ENCODE measurements around the gene SLC25A21. TPM values are rescaled to one million over a fixed set of nuclear protein-coding genes. Genes with fewer than 3 reads are reported as not detected.

Gene SLC25A21
- total and polyA plus RNA-seq, 10 donors: 0.06 to 1.1 (median 0.22) TPM; not detected in 2

DNA sequence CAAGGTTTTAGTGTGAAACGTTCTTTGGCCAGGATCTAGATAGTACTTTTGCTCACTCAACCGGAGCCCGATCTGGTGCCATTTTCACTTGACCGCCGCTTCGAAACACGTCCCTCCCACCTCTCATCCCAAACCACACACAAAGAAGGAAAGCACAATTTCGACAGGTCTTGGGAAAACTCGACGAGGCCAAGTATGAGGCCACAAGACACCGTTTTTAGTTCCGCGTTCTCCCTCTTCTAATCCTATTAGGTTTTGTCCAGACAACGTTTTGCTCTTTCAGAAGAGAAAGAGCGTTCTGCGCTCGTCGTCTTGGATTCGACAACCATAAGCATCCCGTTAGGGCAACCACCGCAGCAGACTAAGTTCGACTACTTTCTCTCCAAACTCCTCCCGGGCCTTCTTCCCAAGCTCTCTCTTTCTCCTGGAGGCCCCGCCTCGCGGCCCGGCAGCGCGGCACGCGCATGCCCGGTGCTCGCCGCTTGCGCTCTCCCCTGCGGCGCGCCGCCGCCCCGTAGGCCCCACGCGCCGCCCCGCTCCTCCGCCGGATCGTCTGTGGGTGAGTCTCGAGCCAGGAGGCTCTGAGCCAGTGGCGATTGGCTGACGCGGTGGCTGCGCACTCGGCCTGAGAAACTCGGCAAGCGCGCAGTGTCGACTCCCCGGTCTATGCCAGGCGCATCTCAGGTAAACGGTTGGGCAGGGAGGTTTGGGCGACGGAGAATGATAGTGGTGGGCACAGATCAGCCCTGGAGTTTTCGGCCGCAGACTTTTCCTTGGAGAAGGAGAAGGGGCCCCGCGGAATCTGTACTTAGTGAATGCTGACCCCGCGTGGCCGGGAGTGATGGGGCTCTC is 25.2 kb upstream of the SLC25A21 start, which contains the start of gene MIPOL1:
Gene MIPOL1, plus strand, starts transcription at position 517 of the 852 bp plus-strand sequence. CDS start 49,952 bp downstream, outside the sequence.
- Histone ChIP-seq H3K4me3 (peak within 1 kb of the TSS; percentile 27 to 72 (median 40)), H3K4me1 (peaks cover 0 to 19% (median 2%) of the 10 kb centered on the region in 6 donors), H3K27ac (peak within 1 kb of the TSS; percentile 38 to 85 (median 80)), H3K36me3 (no peaks in the 10 kb centered on the region), H3K9me3 (no peaks in the 10 kb centered on the region), H3K27me3 (replicated peaks in 1 of 7) (peaks cover 0 to 14% (median 0%) of the 10 kb centered on the region in 7 donors)
- WGBS, 5 donors: 2 to 13% (median 4%) methylated on average over 61 to 70 of the region's 70 CpGs
- DNase-seq: peak; percentile 84
- TF ChIP-seq POLR2A (IDR thresholded peaks at IDR 0.05) (peak in 1 of 3 donors; percentile 20), POLR2AphosphoS5 (IDR thresholded peaks at IDR 0.05) (peak; percentile 67 to 88 (median 80))
- TF ChIP-seq, protein P1, sequence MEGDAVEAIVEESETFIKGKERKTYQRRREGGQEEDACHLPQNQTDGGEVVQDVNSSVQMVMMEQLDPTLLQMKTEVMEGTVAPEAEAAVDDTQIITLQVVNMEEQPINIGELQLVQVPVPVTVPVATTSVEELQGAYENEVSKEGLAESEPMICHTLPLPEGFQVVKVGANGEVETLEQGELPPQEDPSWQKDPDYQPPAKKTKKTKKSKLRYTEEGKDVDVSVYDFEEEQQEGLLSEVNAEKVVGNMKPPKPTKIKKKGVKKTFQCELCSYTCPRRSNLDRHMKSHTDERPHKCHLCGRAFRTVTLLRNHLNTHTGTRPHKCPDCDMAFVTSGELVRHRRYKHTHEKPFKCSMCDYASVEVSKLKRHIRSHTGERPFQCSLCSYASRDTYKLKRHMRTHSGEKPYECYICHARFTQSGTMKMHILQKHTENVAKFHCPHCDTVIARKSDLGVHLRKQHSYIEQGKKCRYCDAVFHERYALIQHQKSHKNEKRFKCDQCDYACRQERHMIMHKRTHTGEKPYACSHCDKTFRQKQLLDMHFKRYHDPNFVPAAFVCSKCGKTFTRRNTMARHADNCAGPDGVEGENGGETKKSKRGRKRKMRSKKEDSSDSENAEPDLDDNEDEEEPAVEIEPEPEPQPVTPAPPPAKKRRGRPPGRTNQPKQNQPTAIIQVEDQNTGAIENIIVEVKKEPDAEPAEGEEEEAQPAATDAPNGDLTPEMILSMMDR (IDR thresholded peaks at IDR 0.05 in 8 of 11, conservative IDR thresholded peaks at IDR 0.05 in 3 of 11): peak in 1 of 11 experiments; percentile 13
- intact Hi-C loops (cut with DNase I; ENCODE audit: low total_unique reads): no loop called here

DNA sequence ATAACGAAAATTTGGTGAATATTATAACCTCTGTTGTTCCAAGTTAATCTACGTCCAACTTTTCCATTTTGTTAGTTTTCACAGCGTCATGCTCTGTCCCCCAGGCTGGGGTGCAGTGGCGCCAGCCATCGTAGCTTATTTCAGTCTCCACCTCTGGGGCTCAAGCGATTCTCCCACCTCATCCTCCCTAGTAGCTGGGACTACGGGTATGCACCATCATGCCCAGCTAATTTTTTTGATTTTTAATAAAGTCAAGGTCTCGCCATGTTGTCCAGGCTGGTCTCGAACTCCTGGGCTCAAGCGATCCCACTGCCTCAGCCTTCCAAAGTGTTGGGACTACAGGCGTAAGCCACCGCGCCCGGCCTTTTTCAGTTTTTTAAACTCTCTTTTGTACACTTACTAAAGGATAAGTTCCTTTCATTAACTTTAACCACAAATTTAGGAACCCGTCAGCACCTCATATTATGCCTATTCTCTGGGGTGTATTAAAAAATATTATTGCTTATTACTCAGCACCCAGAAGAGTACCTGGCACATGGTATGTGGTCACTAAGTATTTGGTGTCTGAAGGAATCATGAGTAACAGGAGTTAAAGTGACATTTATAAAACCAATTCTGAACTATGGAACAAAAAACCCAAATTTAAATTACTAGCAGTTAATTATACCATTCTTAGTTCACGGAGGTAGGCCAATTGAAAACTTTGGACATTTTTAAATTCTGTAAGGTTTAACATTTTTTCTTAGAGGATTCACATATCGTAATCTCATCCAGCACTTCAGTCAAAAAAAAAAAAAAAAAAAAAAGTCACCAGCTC is 24.4 kb upstream of the SLC25A21 start:
- 90 to 94% (median 92%) methylated on average over 17 of the region's 17 CpGs for WGBS, 5 donors
- TF ChIP-seq POLR2A (IDR thresholded peaks at IDR 0.05) (no peak), POLR2AphosphoS5 (IDR thresholded peaks at IDR 0.05) (no peak)
- TF ChIP-seq, protein P1 (IDR thresholded peaks at IDR 0.05 in 8 of 11, conservative IDR thresholded peaks at IDR 0.05 in 3 of 11): no peak
- Histone ChIP-seq H3K4me1 (peaks cover 0 to 19% (median 2%) of the 10 kb centered on the region in 6 donors), H3K36me3 (no peaks in the 10 kb centered on the region), H3K27me3 (replicated peaks in 1 of 7) (peaks cover 0 to 14% (median 0%) of the 10 kb centered on the region in 7 donors), H3K27ac (peak overlapping the region; percentile 38 to 85 (median 80)), H3K4me3 (peak overlapping the region in 4 of 8 donors; percentile 41 to 72 (median 49)), H3K9me3 (no peaks in the 10 kb centered on the region)
- DNase-seq: no peak
- intact Hi-C loops (cut with DNase I; ENCODE audit: low total_unique reads): no loop called here

DNA sequence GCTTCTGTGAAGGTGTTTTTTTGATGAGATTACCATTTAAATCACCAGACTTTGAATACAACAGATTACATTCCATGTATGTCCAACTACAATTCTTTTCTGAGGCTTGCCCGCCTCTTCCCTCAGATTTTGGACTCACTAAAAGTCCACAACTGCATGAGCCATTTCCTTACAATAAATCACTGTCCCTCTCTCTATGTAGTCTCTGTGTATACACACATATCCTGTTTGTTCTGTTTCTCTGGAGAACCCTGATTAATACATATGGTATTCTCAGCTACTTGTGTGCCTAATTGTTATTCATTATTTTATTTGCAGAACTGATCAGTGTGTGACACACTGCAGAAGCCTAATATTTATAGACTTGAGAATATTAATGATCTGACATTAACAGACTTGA is 22.9 kb upstream of the SLC25A21 start:
- WGBS, 5 donors: 53 to 77% (median 71%) methylated on average over 1 of the region's 1 CpG
- Histone ChIP-seq H3K27me3 (replicated peaks in 1 of 7) (peaks cover 0 to 14% (median 0%) of the 10 kb centered on the region in 7 donors), H3K36me3 (no peaks in the 10 kb centered on the region), H3K27ac (no peak overlapping the region), H3K9me3 (no peaks in the 10 kb centered on the region), H3K4me1 (peaks cover 0 to 19% (median 2%) of the 10 kb centered on the region in 6 donors), H3K4me3 (no peak overlapping the region)
- no peak for TF ChIP-seq POLR2A (IDR thresholded peaks at IDR 0.05)
- no peak for TF ChIP-seq POLR2AphosphoS5 (IDR thresholded peaks at IDR 0.05)
- TF ChIP-seq, protein P1 (IDR thresholded peaks at IDR 0.05 in 8 of 11, conservative IDR thresholded peaks at IDR 0.05 in 3 of 11): no peak
- intact Hi-C loops (cut with DNase I; ENCODE audit: low total_unique reads): no loop called here
- no peak for DNase-seq
